AG09309 (cell line): ENCODE measurements around the gene NAV2.

Source experiments
- DNase-seq: peaks from one replicate; pipeline ENCODE4 v3.0.0-alpha.2; 2010; ENCODE audit warnings: low read depth
- H3K4me3 ChIP-seq: 2 replicates; pipeline ENCODE4 v1.5.1; 2011; ENCODE audit warnings: mild to moderate bottlenecking, low read depth, low read length, moderate library complexity; ENCODE audit not compliant: control insufficient read depth
- CTCF ChIP-seq: IDR thresholded peaks from 2 replicates; pipeline ENCODE4 v1.5.1; 2011; ENCODE audit warnings: mild to moderate bottlenecking, low read depth, low read length, inconsistent platforms; ENCODE audit not compliant: insufficient read depth, control insufficient read depth; ENCODE audit errors: missing control alignments

Gene NAV2

DNA sequence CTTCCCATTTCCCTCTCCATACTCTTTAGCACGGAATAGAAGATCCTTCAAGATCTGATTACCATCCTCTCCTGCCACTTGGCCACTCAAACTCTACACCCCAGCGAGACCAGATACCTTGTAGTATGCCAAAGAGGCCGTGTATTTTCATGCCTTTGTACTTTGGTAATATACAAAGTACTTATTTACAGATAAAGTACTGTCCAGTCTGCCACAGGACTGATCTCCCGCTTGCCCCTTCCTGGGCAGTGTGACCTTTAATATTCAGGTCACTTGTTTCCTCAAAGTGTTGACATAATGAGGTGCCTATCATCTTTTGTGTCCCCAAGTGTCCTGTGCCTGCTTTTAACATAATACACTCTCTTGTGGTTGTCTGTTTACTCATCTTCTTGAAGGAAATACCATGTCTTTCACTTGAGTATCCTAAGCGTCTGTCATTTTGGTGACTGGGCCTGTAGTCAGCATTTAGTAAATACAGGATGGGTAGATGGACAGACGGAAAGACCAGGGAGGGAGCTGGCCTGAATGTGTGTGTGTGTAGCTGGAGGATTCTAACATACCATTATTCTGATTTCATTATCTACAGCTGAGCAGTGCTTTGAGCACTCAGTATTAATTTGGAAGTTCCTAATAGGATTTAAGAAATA lies 137.4 kb downstream of the NAV2 start:
- H3K4me3 ChIP-seq = no peak overlapping the region
- DNase-seq = no peak
- TF ChIP-seq CTCF = no peak

DNA sequence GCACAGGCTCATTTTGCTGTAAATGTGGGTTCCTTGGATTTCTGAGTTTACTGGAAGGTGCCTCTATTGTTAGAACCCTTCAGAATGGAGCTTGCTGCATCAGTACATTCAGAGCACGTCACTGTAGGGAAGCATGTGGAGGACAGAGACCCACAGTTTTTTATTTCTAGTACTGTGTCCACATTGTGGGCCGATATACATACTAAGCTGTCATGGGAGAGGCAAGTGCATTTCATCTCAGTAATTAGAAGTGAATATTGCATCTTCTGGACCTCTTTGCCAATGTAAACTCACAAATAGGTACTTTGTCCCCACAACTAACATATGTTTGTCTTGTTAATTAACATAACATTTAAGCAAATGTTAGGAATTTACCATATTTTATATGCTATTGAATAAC lies 139.7 kb downstream of the NAV2 start:
- no peak for TF ChIP-seq CTCF
- no peak overlapping the region for H3K4me3 ChIP-seq
- DNase-seq = no peak

DNA sequence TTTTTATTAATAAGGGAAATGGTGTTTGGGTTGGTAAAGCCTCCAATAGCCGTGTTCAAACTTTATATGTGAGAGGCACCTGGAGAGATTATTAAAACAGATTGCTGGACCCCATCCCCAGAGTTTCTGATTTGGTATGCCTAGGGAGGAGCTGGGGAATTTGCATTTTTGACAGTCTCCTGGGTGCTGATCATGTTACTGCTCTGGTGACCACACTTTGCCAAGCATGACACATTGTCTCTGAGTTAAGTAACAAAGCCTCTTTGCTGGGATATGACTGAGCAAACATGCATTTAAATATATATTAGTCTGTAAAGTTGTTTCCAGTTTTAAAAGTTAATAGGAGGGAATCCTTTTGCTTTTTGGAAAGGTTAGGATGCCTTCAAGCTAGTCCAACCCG lies 140.4 kb downstream of the NAV2 start:
- no peak for DNase-seq
- no peak overlapping the region for H3K4me3 ChIP-seq
- no peak for TF ChIP-seq CTCF

DNA sequence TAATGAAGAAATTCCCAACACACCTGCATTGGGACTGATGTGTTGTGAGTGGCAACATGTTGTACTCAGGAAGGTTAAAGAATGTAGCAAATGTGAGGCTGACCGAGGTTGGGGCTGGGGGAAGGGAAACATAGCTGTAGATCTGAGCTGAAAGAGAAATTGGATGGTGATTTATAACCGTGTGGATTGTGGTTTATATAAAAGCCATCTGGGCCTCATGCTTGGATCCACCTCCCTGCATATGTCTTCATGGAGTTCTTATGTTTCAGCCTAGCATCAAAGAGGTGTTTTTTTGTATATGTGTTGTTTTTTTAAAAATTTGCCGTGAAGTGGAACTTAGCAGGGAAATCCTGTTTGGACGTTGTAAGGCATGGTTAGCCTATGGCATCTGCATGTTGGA lies 141.3 kb downstream of the NAV2 start:
- no peak for TF ChIP-seq CTCF
- no peak overlapping the region for H3K4me3 ChIP-seq
- no peak for DNase-seq

DNA sequence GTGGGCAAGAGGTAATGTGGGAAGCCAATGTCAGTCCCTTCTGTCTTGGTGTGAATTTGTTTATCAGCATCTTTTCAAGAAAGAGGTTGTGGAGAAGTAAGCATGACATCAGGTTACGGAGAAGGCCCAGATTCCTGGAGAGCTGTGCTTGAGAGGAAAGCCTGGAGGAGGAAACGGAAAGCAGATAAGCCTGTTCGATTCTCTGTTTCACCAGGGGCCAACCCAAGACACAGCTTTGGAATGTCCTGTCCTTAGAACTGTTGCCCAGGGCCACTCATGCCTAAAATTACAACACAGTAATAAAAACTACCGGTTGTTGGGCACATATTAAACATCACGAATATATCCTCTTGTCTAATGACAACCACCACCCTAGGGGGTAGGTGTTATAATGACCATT lies 148.5 kb downstream of the NAV2 start:
- TF ChIP-seq CTCF = no peak
- no peak overlapping the region for H3K4me3 ChIP-seq
- no peak for DNase-seq

DNA sequence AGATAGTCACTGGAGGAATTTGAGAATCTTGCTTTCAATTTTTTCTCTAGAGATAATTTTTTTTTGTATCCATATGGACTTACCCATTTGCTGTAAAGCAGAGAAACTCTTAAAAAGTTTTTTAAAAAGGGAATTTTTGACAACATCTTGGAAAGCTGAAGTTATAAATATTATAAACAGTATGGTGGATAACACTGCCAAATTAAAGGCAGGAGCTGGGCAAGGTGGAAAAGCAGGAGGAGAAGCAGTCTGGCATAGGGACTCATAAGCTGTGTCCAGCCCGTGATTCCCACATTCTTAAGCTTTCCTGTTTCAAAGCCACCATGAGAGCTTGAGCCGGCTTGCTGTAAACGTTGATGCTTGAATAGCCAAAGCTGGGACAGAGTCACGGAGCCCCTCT lies 149.5 kb downstream of the NAV2 start:
- H3K4me3 ChIP-seq = no peak overlapping the region
- no peak for DNase-seq
- no peak for TF ChIP-seq CTCF
